Motor neuron (in vitro differentiated cells): ENCODE data around the gene PRKN. TPM values are rescaled to one million over a fixed set of nuclear protein-coding genes. Genes with fewer than 3 reads are reported as not detected.
"Not testable (repeated sequence)": the region's sequence is repeated elsewhere in the genome, so short reads cannot be mapped to it uniquely, and the experiment has no call there.

Experiments used
- ATAC-seq, 8 experiments: fragments of 200-7000 bp; cut with Tn5 transposase; replicated peaks in 6 of 8; 2 replicates each; pipeline ENCODE4 v1.8.0; 2021; ENCODE audit warnings: mild to moderate bottlenecking in 8 of 8, moderate library complexity in 8 of 8
- H3K27ac ChIP-seq, 2 donors: fragments of 250-450 bp; sonication (Bioruptor Pico); 2 replicates each; pipeline ENCODE4 v1.9.0; 2021; ENCODE audit warnings: antibody characterized with exemption in 2 of 2, mild to moderate bottlenecking in 2 of 2, moderate library complexity in 1 of 2
- H3K4me1 ChIP-seq, 2 donors: fragments of 250-450 bp; sonication (Bioruptor Pico); replicated peaks in 1 of 2; 2 replicates each; pipeline ENCODE4 v1.6.1; 2021; ENCODE audit warnings: antibody characterized with exemption in 2 of 2, mild to moderate bottlenecking in 2 of 2, moderate library complexity in 1 of 2
- H3K4me3 ChIP-seq, 5 donors: fragments of 250-450 bp; sonication (Bioruptor Pico); 2 replicates each; pipeline ENCODE4 v1.9.0; 2021; ENCODE audit warnings: antibody characterized with exemption in 5 of 5, mild to moderate bottlenecking in 5 of 5, moderate library complexity in 4 of 5
- WGBS, 10 experiments: fragments of 450-650 bp; shearing (Covaris generic); methylation state at CpG; one replicate each; pipeline ENCODE4 v1.0.0; 2022; 5-methylcytosine and 5-hydroxymethylcytosine counted together
- in situ Hi-C, 9 experiments: fragments of 400-800 bp; cut with MboI; loops; one replicate each; pipeline ENCODE4 v1.15.0; 2021; ENCODE audit warnings: low sequenced_read_pairs in 9 of 9, low pct_unique_long_range_greater_than_20kb in 2 of 9; ENCODE audit not compliant: unreplicated experiment in 9 of 9
- total RNA-seq, 8 experiments: library from RNA; unstranded; fragments of 300-600 nt; gene quantifications; 2 replicates each; pipeline versions ENCODE4 v1.2.3 to v1.2.4, GENCODE V29; 2022

Gene PRKN
- total RNA-seq, 8 experiments from 2014 or later = 0.71 to 8.1 (median 2.9) TPM

GRCh38 chr6:162533009-162533400 lies 194.6 kb downstream of the PRKN start:
- no peak overlapping the region for H3K27ac ChIP-seq
- no peak for ATAC-seq
- in situ Hi-C loops = no loop called here
- no peak overlapping the region for H3K4me3 ChIP-seq
- peaks cover 3 to 16% of the 10 kb centered on the region in 2 donors for H3K4me1 ChIP-seq
- 67 to 100% (median 88%) methylated on average over 1 to 6 of the region's 6 CpGs; no CpG with 5 or more reads in 2 of the 10 experiments for WGBS, 10 experiments

GRCh38 chr6:162532283-162533008 lies 195.1 kb downstream of the PRKN start:
- peak in 1 of 8 experiments; percentile 57 for ATAC-seq
- Histone ChIP-seq H3K27ac (no peak overlapping the region), H3K4me3 (no peak overlapping the region), H3K4me1 (peaks cover 3 to 16% of the 10 kb centered on the region in 2 donors)
- WGBS, 10 experiments = 22 to 92% (median 69%) methylated on average over 1 to 9 of the region's 9 CpGs
- in situ Hi-C loops = no loop called here

GRCh38 chr6:162531391-162531790 lies 196.2 kb downstream of the PRKN start:
- WGBS, 10 experiments = 56 to 100% (median 95%) methylated on average over 1 to 4 of the region's 4 CpGs; no CpG with 5 or more reads in 2 of the 10 experiments
- in situ Hi-C loops = not testable (repeated sequence)

GRCh38 chr6:162528538-162528937 lies 199.0 kb downstream of the PRKN start:
- ATAC-seq = no peak
- peaks cover 7 to 16% of the 10 kb centered on the region in 2 donors for H3K4me1 ChIP-seq
- no peak overlapping the region for H3K27ac ChIP-seq
- 36 to 100% (median 83%) methylated on average over 1 to 6 of the region's 6 CpGs for WGBS, 10 experiments
- no peak overlapping the region for H3K4me3 ChIP-seq
- in situ Hi-C loops = no loop called here

More at GRCh38 chr6:162531391-162531790, 196.2 kb downstream of the PRKN start:
- not testable (repeated sequence) for H3K4me3 ChIP-seq, ATAC-seq, H3K27ac ChIP-seq
- peaks cover 7 to 16% of the 10 kb centered on the region in 2 donors for H3K4me1 ChIP-seq

- ATAC-seq = no peak
- in situ Hi-C loops = no loop called here
- WGBS, 10 experiments = 14 to 96% (median 70%) methylated on average over 2 to 7 of the region's 7 CpGs
- Histone ChIP-seq H3K4me3 (no peak overlapping the region), H3K27ac (no peak overlapping the region), H3K4me1 (peaks cover 4 to 5% of the 10 kb centered on the region in 2 donors)
These were observed 200.6 kb downstream of the PRKN start for GRCh38 chr6:162526960-162527359.

- Histone ChIP-seq H3K4me1 (peaks cover 5 to 6% of the 10 kb centered on the region in 2 donors), H3K4me3 (no peak overlapping the region), H3K27ac (no peak overlapping the region)
- ATAC-seq = no peak
- 0 to 100% (median 93%) methylated on average over 1 to 5 of the region's 6 CpGs; no CpG with 5 or more reads in 4 of the 10 experiments for WGBS, 10 experiments
- in situ Hi-C loops = no loop called here
These were observed 202.4 kb downstream of the PRKN start for GRCh38 chr6:162525181-162525580.

- H3K4me3 ChIP-seq = no peak overlapping the region
- H3K4me1 ChIP-seq = peaks cover 24 to 28% of the 10 kb centered on the region in 2 donors
- no peak overlapping the region for H3K27ac ChIP-seq
- 20 to 100% (median 93%) methylated on average over 1 to 4 of the region's 4 CpGs; no CpG with 5 or more reads in 2 of the 10 experiments for WGBS, 10 experiments
- in situ Hi-C loops = no loop called here
- no peak for ATAC-seq
These were observed 214.8 kb downstream of the PRKN start for GRCh38 chr6:162512744-162513143.

GRCh38 chr6:162497389-162497788 lies 230.2 kb downstream of the PRKN start:
- peak in 6 of 8 experiments; percentile 19 to 89 (median 71) for ATAC-seq
- 6 to 80% (median 33%) methylated on average over 1 to 5 of the region's 5 CpGs; no CpG with 5 or more reads in 1 of the 10 experiments for WGBS, 10 experiments
- H3K4me3 ChIP-seq = no peak overlapping the region
- H3K4me1 ChIP-seq = peaks cover 2 to 9% of the 10 kb centered on the region in 2 donors
- H3K27ac ChIP-seq = no peak overlapping the region
- in situ Hi-C loops = no loop called here

GRCh38 chr6:162493917-162494316 lies 233.6 kb downstream of the PRKN start:
- 50 to 100% (median 100%) methylated on average over 1 to 3 of the region's 3 CpGs; no CpG with 5 or more reads in 4 of the 10 experiments for WGBS, 10 experiments
- Histone ChIP-seq H3K27ac (no peak overlapping the region), H3K4me3 (no peak overlapping the region), H3K4me1 (peaks cover 2 to 13% of the 10 kb centered on the region in 2 donors)
- in situ Hi-C loops = no loop called here
- ATAC-seq = no peak

GRCh38 chr6:162491637-162492036 lies 235.9 kb downstream of the PRKN start:
- Histone ChIP-seq H3K4me1 (peaks cover 0 to 4% of the 10 kb centered on the region in 2 donors), H3K4me3 (no peak overlapping the region), H3K27ac (no peak overlapping the region)
- no peak for ATAC-seq
- 0 to 100% (median 87%) methylated on average over 1 to 8 of the region's 9 CpGs; no CpG with 5 or more reads in 2 of the 10 experiments for WGBS, 10 experiments
- in situ Hi-C loops = no loop called here

GRCh38 chr6:162489101-162489976 lies 238.2 kb downstream of the PRKN start:
- Histone ChIP-seq H3K4me3 (no peak overlapping the region), H3K27ac (no peak overlapping the region), H3K4me1 (peaks cover 5 to 6% of the 10 kb centered on the region in 2 donors)
- WGBS, 10 experiments = 27 to 96% (median 80%) methylated on average over 1 to 5 of the region's 5 CpGs
- in situ Hi-C loops = no loop called here
- no peak for ATAC-seq

- ATAC-seq = no peak
- 57 to 100% (median 100%) methylated on average over 1 to 6 of the region's 6 CpGs; no CpG with 5 or more reads in 2 of the 10 experiments for WGBS, 10 experiments
- Histone ChIP-seq H3K4me1 (peaks cover 5 to 6% of the 10 kb centered on the region in 2 donors), H3K27ac (no peak overlapping the region), H3K4me3 (no peak overlapping the region)
- in situ Hi-C loops = no loop called here
These were observed 239.1 kb downstream of the PRKN start for GRCh38 chr6:162488444-162488843.

- H3K4me1 ChIP-seq = peaks cover 5 to 6% of the 10 kb centered on the region in 2 donors
- in situ Hi-C loops = no loop called here
- ATAC-seq = peak in 1 of 8 experiments; percentile 60
- no peak overlapping the region for H3K27ac ChIP-seq
- H3K4me3 ChIP-seq = no peak overlapping the region
- 14 to 92% (median 63%) methylated on average over 1 to 2 of the region's 2 CpGs; no CpG with 5 or more reads in 1 of the 10 experiments for WGBS, 10 experiments
These were observed 242.1 kb downstream of the PRKN start for GRCh38 chr6:162485464-162485863.
